WTC11 (cell line): Measurements from ENCODE around the gene ILKAP. TPM values are rescaled to one million over a fixed set of nuclear protein-coding genes. Genes with fewer than 3 reads are reported as not detected.
A peak's percentile ranks its signal among the peaks of the same experiment; 100 is the strongest.

Source experiments
- ATAC-seq: fragments of 200-7000 bp; cut with Tn5 transposase; 2 replicates; pipeline ENCODE4 v1.10.0; 2021; ENCODE audit warnings: mild to moderate bottlenecking, moderate library complexity
- CTCF ChIA-PET: fragments of 300-600 bp; sonication (Branson Sonifier 250); formaldehyde crosslinking; loops from one replicate; lab custom pipeline; 2021; ENCODE audit warnings: antibody characterized with exemption; lab: Charles Lee
- POLR2A ChIA-PET: fragments of 350-600 bp; sonication (Branson Sonifier 250); formaldehyde crosslinking; loops from one replicate; lab custom pipeline; 2021; ENCODE audit warnings: antibody characterized with exemption; lab: Charles Lee
- DNase-seq: peaks from one replicate; pipeline ENCODE4 v3.0.0; 2021; ENCODE audit warnings: low spot score
- H3K27ac Mint-ChIP-seq: 2 replicates; pipeline ENCODE4 v1.8.0; 2021; ENCODE audit warnings: mixed read lengths
- H3K27me3 Mint-ChIP-seq: 2 replicates; pipeline ENCODE4 v1.8.0; 2021; ENCODE audit warnings: low read depth, mild to moderate bottlenecking, moderate library complexity, mixed read lengths
- H3K36me3 Mint-ChIP-seq: 2 replicates; pipeline ENCODE4 v1.8.0; 2021; ENCODE audit warnings: mixed read lengths
- H3K4me1 Mint-ChIP-seq: 2 replicates; pipeline ENCODE4 v1.8.0; 2022; ENCODE audit warnings: mixed read lengths
- H3K4me3 Mint-ChIP-seq: 2 replicates; pipeline ENCODE4 v1.8.0; 2021; ENCODE audit warnings: mild to moderate bottlenecking, moderate library complexity, mixed read lengths
- H3K9me3 Mint-ChIP-seq: 2 replicates; pipeline ENCODE4 v1.8.0; 2021; ENCODE audit warnings: mixed read lengths
- AFF4 ChIP-seq: sonication (generic); formaldehyde crosslinking; IDR thresholded peaks from 2 replicates; pipeline ENCODE4 v1.8.1; 2023; ENCODE audit warnings: mild to moderate bottlenecking, missing genetic modification reagents, borderline replicate concordance
- CTCF ChIP-seq: fragments of 200-600 bp; IDR thresholded peaks from 2 replicates; pipeline ENCODE4 v1.8.0; 2022; ENCODE audit warnings: antibody characterized with exemption
- E2F1 ChIP-seq: sonication (generic); formaldehyde crosslinking; IDR thresholded peaks from 2 replicates; pipeline ENCODE4 v1.8.0; 2022; ENCODE audit warnings: mild to moderate bottlenecking, missing genetic modification reagents
- ELF4 ChIP-seq: sonication (generic); formaldehyde crosslinking; IDR thresholded peaks from 2 replicates; pipeline ENCODE4 v1.8.1; 2022; ENCODE audit warnings: low read depth, mild to moderate bottlenecking, moderate library complexity, missing genetic modification reagents
- FOXP4 ChIP-seq: sonication (generic); formaldehyde crosslinking; IDR thresholded peaks from 2 replicates; pipeline ENCODE4 v1.8.0; 2022; ENCODE audit warnings: mild to moderate bottlenecking, missing genetic modification reagents
- GABPB1 ChIP-seq: sonication (generic); formaldehyde crosslinking; IDR thresholded peaks from 2 replicates; pipeline ENCODE4 v1.8.1; 2023; ENCODE audit warnings: mild to moderate bottlenecking, missing genetic modification reagents
- JAZF1 ChIP-seq: fragments of 250-450 bp; sonication (Bioruptor Pico); IDR thresholded peaks from 2 replicates; pipeline ENCODE4 v1.9.0; 2021; ENCODE audit warnings: moderate library complexity, mild to moderate bottlenecking, inconsistent platforms
- NR2C2 ChIP-seq: sonication (generic); formaldehyde crosslinking; IDR thresholded peaks from 2 replicates; pipeline ENCODE4 v1.8.0; 2022; ENCODE audit warnings: mild to moderate bottlenecking, missing genetic modification reagents
- PRRX2 ChIP-seq: fragments of 250-450 bp; sonication (Bioruptor Pico); IDR thresholded peaks from 2 replicates; pipeline ENCODE4 v1.8.0; 2021; ENCODE audit warnings: mild to moderate bottlenecking
- RORB ChIP-seq: fragments of 250-450 bp; sonication (Bioruptor Pico); IDR thresholded peaks from 2 replicates; pipeline ENCODE4 v1.9.0; 2021; ENCODE audit warnings: mild to moderate bottlenecking
- TCF7 ChIP-seq: sonication (generic); formaldehyde crosslinking; IDR thresholded peaks from 2 replicates; pipeline ENCODE4 v1.8.0; 2022; ENCODE audit warnings: mild to moderate bottlenecking, low read depth, missing genetic modification reagents, moderate library complexity
- USF2 ChIP-seq: sonication (generic); formaldehyde crosslinking; IDR thresholded peaks from 2 replicates; pipeline ENCODE4 v1.8.1; 2023; ENCODE audit warnings: mild to moderate bottlenecking, missing genetic modification reagents, moderate library complexity
- ZNF532 ChIP-seq: fragments of 250-450 bp; sonication (Bioruptor Pico); IDR thresholded peaks from 2 replicates; pipeline ENCODE4 v1.9.0; 2021; ENCODE audit warnings: mild to moderate bottlenecking, borderline replicate concordance
- ZNF671 ChIP-seq: fragments of 250-450 bp; sonication (Bioruptor Pico); IDR thresholded peaks from 2 replicates; pipeline ENCODE4 v1.8.0; 2021; ENCODE audit warnings: mild to moderate bottlenecking
- ZSCAN18 ChIP-seq: fragments of 250-450 bp; sonication (Bioruptor Pico); IDR thresholded peaks from 2 replicates; pipeline ENCODE4 v2.1.2; 2022; ENCODE audit warnings: mild to moderate bottlenecking, moderate library complexity
- total RNA-seq: library from RNA; stranded (reverse); gene quantifications from 3 replicates; pipeline ENCODE4 v1.2.3, GENCODE V29; 2021

ILKAP gene
- total RNA-seq, 1 experiment from 2014 or later, result 32.7 TPM

- no peak for TF ChIP-seq FOXP4 (CRISPR knock-in tag)
These were observed 65.6 kb downstream of the ILKAP start (continued) for GRCh38 chr2:238137885-238138284.

GRCh38 chr2:238136820-238137537, 66.5 kb downstream of the ILKAP start:
- Mint-ChIP-seq H3K4me3 (no peak overlapping the region), H3K9me3 (no peaks in the 10 kb centered on the region)
- ATAC-seq, result no peak
- POLR2A ChIA-PET, result no interaction called here
- TF ChIP-seq E2F1 (CRISPR knock-in tag) (no peak), NR2C2 (CRISPR knock-in tag) (no peak), GABPB1 (CRISPR knock-in tag) (peak; percentile 38; the same call in 1 of the 2 replicates), TCF7 (no peak), ZNF671 (CRISPR knock-in tag) (no peak), ZNF532 (no peak), ZSCAN18 (CRISPR knock-in tag) (no peak), CTCF (no peak)
- TF ChIP-seq, all 79 proteins: peak for 1
- H3K27ac Mint-ChIP-seq, result no peak overlapping the region
- CTCF ChIA-PET, result interaction anchor here (1.1 to 4.3 kb wide), 2 partner anchors 9 to 31 kb away, joined by 4 to 41 read pairs; no protein-coding TSS in a partner anchor
- H3K36me3 Mint-ChIP-seq, result no peaks in the 10 kb centered on the region
- H3K4me1 Mint-ChIP-seq, result no peaks in the 10 kb centered on the region
- no peak for DNase-seq
- H3K27me3 Mint-ChIP-seq, result no peaks in the 10 kb centered on the region

- ChIA-PET CTCF (interaction anchor here (1.0 kb wide), 2 partner anchors 29 to 128 kb away, joined by 3 read pairs; no protein-coding TSS in a partner anchor), POLR2A (no interaction called here)
- no peaks in the 10 kb centered on the region for H3K9me3 Mint-ChIP-seq
- no peak overlapping the region for H3K27ac Mint-ChIP-seq
- H3K27me3 Mint-ChIP-seq, result no peaks in the 10 kb centered on the region
- H3K4me1 Mint-ChIP-seq, result no peaks in the 10 kb centered on the region
- H3K4me3 Mint-ChIP-seq, result no peak overlapping the region
- ATAC-seq, result no peak
- no peak for DNase-seq
- no peaks in the 10 kb centered on the region for H3K36me3 Mint-ChIP-seq
- no peak for TF ChIP-seq ELF4 (CRISPR knock-in tag)
- TF ChIP-seq JAZF1 (CRISPR knock-in tag), result no peak
- no peak for TF ChIP-seq PRRX2 (CRISPR knock-in tag)
- no peak for TF ChIP-seq AFF4
- no peak for TF ChIP-seq USF2 (CRISPR knock-in tag)
- TF ChIP-seq RORB (CRISPR knock-in tag), result no peak
These were observed 67.8 kb downstream of the ILKAP start for GRCh38 chr2:238135601-238136150.
